Stimulated activated naive CD8-positive, alpha-beta T cell treated with anti-CD3 and anti-CD28 coated beads, Interleukin-15, Interleukin-2, amounts not matched to agents 100 U/mL and 50 U/mL, for 24 hours (primary cell): Measurements from ENCODE around the gene NRARP.

Experiments used
- ATAC-seq: fragments of 150-1000 bp; cut with Tn5 transposase; one replicate; pipeline ENCODE4 v1.10.0; 2021
- DNase-seq: peaks from one replicate; pipeline ENCODE4 v3.0.0; 2021

The NRARP gene

GRCh38 chr9:137256856-137257255, 45.2 kb downstream of the NRARP start:
- DNase-seq (no peak), ATAC-seq (no peak)

- DNase-seq (no peak), ATAC-seq (no peak)
Measured at GRCh38 chr9:137256362-137256761, 45.7 kb downstream of the NRARP start.

DNA sequence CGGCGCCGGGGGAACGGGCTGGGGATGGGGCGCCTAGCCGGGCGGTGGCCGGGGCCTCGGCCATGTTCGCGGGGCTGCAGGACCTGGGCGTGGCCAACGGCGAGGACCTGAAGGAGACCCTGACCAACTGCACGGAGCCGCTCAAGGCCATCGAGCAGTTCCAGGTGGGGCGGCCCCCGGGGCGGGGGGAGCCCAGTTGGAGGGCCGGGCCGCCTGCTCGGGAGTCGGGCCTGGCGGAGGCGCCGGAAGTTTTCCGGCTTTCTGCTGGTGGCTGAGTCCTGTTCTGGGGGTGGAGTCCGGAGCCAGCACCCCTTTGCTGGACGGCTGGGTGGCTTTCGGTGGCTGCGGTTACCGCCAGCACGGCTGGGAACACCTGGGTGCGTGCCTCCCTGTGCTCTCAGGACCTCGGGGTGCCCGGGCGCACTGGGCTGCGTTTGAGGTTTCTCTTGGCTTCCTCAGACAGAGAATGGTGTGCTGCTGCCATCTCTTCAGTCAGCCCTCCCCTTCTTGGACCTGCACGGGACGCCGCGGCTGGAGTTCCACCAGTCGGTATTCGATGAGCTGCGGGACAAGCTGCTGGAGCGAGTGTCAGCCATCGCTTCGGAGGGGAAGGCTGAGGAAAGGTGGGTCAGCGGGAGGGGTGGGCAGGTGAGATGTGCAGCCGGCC, 46.5 kb downstream of the NRARP start:
- ATAC-seq (peak; percentile 36), DNase-seq (no peak)

DNA sequence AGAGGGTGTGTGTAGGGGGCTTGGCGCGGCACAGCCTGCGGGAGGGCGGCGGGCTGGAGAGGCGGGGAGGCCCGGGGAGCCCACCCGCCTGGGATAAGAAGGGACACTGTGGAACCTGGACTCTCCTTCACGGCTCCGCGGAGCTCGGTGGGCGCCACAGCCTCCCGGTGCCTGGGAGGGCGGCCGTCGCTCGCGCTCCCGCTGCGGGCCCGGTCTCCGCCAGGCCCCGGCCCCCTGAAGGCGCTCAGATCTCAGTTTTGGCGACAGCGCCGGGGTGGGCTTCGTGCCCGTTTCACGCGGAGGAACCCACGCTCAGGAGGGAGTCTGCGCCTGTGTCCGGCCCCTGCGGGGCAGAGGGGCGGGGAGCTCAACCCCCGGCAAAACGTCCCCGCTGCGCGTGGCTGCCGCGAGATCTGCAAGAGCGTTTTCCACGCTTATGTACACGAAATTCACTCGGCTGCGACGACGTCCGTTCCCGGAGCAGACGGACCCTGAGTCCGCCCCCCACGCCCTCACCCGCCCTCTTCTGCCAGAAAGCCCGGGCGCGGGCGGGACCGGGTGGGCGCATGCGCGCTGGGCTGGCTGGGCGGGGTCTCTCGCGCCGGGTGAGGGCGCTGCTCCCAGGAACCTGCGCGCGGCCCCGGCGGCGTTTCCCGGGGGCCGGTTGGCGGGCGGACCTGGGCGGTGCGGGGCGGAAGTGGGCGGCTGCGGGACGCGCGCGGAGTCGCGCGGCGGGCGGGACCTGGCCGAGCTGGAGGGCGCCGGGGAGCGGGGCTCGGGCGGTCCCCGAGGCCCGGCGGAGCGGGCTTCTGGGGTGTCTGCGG, 47.2 kb downstream of the NRARP start, which contains the start of gene NELFB:
TSS of gene NELFB (plus strand) at position 704 of the 824 bp plus-strand sequence.
- ATAC-seq (peak; percentile 91), DNase-seq (peak; percentile 99)

DNA sequence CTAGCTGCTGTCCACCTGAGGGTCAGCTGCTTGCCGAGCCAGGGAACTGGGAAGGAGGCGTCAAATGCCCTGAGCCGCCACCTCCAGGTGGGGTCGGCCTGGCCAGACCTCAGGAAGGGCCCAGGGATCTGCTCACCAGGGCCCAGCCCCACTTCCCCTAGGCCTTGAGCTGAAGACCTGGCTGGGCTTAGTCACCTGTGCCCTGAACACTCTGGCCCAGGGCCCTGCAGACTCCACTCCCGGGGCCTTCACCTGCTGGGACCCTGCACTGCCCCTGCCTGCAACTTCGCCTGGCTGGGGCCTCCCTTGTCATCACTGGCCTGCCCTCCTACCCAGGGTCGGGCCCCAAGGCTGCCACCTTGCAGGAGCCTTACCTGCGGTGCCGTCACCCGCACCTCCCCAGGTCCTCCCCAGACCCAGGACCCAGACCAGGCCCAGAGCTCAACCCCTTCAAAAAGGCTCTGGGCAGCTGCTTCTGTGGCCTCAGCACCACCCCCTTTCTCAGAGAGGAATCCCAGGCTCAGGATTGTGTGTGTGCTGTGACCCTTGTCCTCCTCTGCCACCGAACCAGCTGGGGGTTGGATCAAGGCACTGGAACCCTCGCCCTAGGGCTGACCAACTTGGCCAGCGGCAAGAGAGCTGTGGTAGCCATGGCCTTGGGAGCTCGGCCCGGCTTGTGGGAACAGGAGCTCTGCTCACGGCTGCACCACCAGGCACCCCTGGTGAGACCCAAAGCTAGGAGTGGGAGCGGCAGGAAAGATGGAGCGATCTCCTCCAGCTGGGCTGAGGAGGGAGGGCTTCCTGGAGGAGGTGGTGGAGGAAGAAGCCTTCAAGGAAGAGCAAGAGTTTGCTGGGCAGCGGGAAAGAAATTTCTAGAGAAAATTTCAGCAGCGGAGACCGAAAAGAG, 48.1 kb downstream of the NRARP start:
- DNase-seq: no peak
- ATAC-seq: no peak

DNA sequence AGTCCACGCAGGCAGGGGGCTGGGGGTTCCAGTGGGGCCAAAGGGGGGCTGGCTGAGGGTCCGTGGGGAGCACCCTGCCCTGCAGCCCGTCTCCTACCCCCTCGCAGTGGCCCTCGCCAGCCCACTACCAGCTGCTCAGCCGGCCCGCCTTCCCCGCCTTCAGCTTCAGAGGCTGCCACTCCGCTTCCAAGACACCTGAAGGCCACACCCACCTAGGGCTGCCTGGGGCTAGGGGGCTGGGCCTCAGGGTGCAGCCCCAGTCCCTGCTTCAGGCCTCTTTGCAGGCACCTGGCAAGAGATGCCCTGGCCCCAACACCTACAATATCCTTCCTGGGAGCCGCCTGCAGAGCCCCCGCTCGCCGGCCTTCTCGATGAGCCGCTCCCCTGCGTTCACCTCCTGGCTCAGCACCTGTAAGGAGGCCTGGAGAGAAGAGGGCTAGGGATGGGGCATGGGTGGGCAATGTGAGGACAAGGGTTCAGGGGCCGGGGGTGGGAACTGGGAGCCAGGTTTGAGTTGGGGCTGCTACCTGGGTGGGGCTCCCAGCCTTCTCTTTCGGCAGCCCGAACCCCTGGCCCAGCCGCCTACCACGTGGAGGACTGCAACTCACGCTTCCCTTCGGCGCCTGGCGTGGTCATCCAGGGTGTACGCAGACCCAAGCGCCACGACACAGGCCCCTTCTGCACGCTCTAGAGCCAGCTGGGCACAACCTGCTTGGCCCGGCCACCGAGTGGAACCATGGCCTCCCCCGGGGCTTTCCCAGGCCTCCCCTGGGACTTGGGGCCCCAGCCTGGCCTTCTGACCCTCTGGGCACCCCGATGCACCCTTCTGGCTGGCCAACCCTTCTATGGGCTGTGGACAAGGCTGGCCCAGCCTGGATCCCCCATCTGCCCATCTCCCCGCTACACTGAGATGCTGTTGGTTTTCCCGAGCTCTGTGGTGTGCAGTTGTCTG, 49.2 kb downstream of the NRARP start:
- DNase-seq (no peak), ATAC-seq (no peak)

DNA sequence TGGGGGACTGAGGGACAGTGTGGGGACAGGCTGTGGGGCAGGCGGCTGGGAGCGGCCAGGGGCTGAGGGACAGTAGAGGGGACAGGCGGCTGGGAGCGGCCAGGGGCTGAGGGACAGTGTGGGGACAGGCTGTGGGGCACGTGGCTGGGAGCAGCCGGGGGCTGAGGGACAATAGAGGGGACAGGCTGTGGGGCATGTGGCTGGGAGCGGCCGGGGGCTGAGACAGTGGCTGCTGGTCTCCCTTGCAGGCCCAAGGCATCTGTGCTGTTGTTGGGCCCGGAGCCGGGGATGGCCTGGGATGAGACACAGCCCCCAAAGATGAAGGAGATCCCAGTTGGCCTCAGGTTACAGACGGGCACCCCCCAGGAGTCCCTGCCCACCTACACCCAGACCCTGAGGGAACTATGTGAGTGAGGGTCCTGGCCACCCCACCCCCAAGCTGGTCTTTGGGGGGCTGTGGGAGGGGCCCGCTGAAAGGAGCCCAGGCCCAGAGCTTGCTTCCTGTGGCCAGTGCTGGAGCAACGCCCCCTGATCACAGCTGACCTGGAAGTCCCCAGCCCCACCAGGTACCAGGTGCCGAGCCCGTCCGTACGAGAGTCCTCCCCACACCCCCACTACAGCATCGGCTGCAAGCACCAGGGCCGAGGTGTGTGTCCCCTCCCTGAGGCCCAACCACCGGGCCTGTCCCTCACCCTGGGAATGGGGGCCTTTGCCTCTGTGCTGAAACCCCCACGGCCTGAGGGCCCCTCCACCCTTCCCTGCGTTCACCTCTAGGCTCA, 50.4 kb downstream of the NRARP start:
- DNase-seq: no peak

GRCh38 chr9:137251194-137251461, 50.9 kb downstream of the NRARP start, which contains the start of gene STPG3:
Gene STPG3 (plus strand): TSS chr9:137251286. CDS start chr9:137251287, 1 bp downstream.
- DNase-seq (no peak), ATAC-seq (no peak)

More for the DNA sequence above, 50.4 kb downstream of the NRARP start:
- ATAC-seq: no peak

DNA sequence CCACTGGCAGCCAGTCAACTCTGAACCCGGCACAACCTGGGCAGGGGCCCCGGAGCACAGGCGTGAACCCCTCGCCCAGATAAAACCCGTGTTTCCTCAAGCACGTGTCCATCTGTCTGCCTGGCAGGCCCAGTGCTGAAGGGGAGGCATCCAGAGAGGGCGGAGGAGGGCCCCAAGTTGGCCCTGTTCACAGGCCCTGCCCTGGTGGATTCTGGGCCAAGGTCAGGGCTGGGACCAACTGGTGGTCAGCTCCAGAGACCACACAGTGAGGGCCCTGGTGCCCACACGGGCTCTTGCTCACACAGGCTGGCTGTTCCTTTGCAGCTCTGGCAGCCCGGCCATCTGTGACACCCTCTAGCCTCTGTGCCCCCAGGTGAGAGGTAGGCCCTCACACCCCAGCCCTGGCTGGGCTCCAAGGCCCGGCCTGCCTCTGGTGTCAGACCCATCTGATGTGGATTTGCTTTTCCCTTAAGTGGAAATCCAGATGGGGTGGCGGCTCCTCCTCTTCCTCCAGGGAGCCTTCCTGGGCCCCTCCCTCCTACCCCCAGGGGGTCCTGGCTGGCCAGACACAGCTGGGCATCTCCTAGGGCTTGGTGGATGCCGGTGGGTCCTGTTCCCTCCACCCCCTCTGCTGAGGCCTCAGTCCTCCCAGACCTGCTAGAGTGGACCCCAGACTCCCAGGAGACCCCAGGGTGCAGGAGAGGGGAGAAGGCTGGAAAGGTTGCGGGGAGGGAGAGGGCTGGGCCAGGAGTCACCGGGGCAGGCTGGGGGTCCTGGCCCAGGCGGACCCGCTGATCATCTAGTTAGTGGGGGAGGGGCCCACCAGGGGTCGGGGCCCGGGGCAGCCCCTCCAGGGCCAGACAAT, 51.5 kb downstream of the NRARP start:
- no peak for ATAC-seq
- DNase-seq: no peak
